ENCODE results near the gene CAVIN2. TPM values are rescaled to one million over a fixed set of nuclear protein-coding genes. Genes with fewer than 3 reads are reported as not detected.

Gene CAVIN2
- total and polyA plus RNA-seq, 11 donors = 35.2 to 149 (median 93.0) TPM

DNA sequence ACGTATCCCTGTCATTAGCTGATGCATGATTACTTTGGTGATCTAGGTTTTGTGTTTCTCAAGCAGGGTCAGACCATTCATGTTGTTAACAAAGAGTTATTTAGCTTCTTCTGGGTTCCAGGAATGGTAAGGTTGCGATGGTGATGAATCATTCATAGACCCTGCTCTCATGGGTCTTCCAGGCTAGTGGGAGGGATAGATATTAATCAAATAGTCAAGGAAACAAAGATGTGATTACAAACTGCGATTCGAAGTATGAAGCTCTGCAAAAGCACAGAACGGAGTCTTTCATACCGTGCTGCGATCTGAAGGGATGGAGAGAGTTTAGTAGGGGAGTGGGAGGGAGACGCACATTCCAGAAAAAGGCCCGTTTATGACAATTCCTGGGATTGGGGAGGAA, 42.1 kb downstream of the CAVIN2 start:
- DNase-seq (no peak), ATAC-seq (no peak)
- Histone ChIP-seq H3K4me3 (no peak overlapping the region), H3K4me1 (no peaks in the 10 kb centered on the region), H3K27me3 (no peaks in the 10 kb centered on the region), H3K9me3 (peaks cover 0 to 4% (median 0%) of the 10 kb centered on the region in 12 donors), H3K27ac (no peak overlapping the region), H3K36me3 (no peaks in the 10 kb centered on the region)
- TF ChIP-seq POLR2A (IDR thresholded peaks at IDR 0.05) = no peak
- TF ChIP-seq, protein P1, sequence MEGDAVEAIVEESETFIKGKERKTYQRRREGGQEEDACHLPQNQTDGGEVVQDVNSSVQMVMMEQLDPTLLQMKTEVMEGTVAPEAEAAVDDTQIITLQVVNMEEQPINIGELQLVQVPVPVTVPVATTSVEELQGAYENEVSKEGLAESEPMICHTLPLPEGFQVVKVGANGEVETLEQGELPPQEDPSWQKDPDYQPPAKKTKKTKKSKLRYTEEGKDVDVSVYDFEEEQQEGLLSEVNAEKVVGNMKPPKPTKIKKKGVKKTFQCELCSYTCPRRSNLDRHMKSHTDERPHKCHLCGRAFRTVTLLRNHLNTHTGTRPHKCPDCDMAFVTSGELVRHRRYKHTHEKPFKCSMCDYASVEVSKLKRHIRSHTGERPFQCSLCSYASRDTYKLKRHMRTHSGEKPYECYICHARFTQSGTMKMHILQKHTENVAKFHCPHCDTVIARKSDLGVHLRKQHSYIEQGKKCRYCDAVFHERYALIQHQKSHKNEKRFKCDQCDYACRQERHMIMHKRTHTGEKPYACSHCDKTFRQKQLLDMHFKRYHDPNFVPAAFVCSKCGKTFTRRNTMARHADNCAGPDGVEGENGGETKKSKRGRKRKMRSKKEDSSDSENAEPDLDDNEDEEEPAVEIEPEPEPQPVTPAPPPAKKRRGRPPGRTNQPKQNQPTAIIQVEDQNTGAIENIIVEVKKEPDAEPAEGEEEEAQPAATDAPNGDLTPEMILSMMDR (IDR thresholded peaks at IDR 0.05) = no peak
- 89 to 91% (median 91%) methylated on average over 9 of the region's 9 CpGs for WGBS, 4 donors
- intact Hi-C loops (cut with DNase I) = loop anchor here in 1 of 10 donors (10.0 kb wide), 1 partner anchor 240 kb away; no protein-coding TSS in a partner anchor

DNA sequence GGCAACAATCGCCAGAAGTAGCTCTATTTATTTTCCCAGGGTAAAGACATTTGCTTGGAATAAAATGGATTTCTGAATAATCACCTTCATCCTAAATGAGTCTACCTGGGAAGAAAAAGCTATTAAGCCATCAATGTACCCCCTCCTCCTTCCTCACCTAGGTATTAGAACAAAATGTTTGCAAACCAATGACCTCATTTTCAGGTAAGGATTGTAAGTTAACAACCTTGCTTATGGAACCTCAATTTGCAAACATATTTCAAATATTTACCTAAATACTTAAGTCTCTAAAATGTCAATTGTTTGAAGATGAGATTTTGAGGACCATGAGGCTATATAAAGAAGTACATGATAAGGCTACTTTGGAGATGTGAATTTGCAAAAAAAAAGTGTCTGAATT, 43.9 kb downstream of the CAVIN2 start:
- DNase-seq (no peak), ATAC-seq (no peak)
- TF ChIP-seq, protein P1 (IDR thresholded peaks at IDR 0.05) = no peak
- TF ChIP-seq POLR2A (IDR thresholded peaks at IDR 0.05) = no peak
- Histone ChIP-seq H3K9me3 (no peaks in the 10 kb centered on the region), H3K4me1 (no peaks in the 10 kb centered on the region), H3K4me3 (no peak overlapping the region), H3K27ac (no peak overlapping the region), H3K36me3 (no peaks in the 10 kb centered on the region), H3K27me3 (no peaks in the 10 kb centered on the region)
- intact Hi-C loops (cut with DNase I) = loop anchor here in 1 of 10 donors (10.0 kb wide), 1 partner anchor 238 kb away; no protein-coding TSS in a partner anchor
- 92 to 100% (median 94%) methylated on average over 1 of the region's 1 CpG for WGBS, 4 donors

DNA sequence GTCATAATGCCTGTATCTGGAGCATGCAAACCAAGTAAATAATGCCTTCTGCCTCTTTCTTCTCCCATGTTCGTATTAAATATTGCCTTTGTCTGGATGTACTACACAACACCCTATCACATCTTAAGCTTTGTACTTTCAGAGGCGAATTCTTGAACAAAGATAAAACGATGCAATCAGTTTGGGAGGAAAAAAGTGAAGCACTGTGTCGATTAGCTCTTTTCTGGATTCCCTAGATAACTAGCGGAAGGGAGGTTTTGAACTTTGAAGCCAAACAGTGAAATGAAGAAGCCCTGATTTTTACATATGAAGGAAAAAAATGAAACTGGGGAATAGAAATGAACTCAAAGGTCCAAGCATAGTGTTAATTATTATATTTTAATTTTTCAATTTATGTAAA, 44.7 kb downstream of the CAVIN2 start:
- TF ChIP-seq POLR2A (IDR thresholded peaks at IDR 0.05) = no peak
- TF ChIP-seq, protein P1 (IDR thresholded peaks at IDR 0.05) = no peak
- Histone ChIP-seq H3K27ac (no peak overlapping the region), H3K4me1 (no peaks in the 10 kb centered on the region), H3K36me3 (no peaks in the 10 kb centered on the region), H3K27me3 (no peaks in the 10 kb centered on the region), H3K4me3 (no peak overlapping the region), H3K9me3 (no peaks in the 10 kb centered on the region)
- intact Hi-C loops (cut with DNase I) = loop anchor here in 1 of 10 donors (10.0 kb wide), 1 partner anchor 237 kb away; no protein-coding TSS in a partner anchor
- no peak for DNase-seq
- 56 to 68% (median 63%) methylated on average over 5 of the region's 5 CpGs for WGBS, 4 donors
- ATAC-seq = no peak

DNA sequence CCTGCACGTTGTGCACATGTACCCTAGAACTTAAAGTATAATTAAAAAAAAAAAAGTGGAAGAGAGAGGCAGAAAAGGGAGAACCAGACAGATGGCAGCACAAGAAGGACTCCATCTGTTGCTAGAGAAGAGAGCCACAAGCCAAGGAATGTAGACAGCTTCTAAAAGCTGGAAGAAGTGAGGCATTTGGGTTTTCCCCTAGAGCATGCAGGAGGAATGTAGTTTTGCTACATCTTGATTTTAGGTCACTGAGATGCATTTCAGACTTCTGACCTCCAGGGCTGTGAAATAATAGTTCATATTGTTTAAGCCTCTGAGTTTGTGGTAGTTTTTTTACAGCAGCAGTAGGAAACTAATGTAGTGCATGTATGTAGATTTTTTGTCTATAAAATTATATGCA, 46.0 kb downstream of the CAVIN2 start:
- 92 to 100% (median 95%) methylated on average over 1 of the region's 1 CpG for WGBS, 4 donors
- Histone ChIP-seq H3K27me3 (no peaks in the 10 kb centered on the region), H3K4me1 (no peaks in the 10 kb centered on the region), H3K9me3 (no peaks in the 10 kb centered on the region), H3K4me3 (no peak overlapping the region), H3K36me3 (no peaks in the 10 kb centered on the region), H3K27ac (no peak overlapping the region)
- TF ChIP-seq, protein P1 (IDR thresholded peaks at IDR 0.05) = no peak
- TF ChIP-seq POLR2A (IDR thresholded peaks at IDR 0.05) = no peak
- DNase-seq = no peak
- intact Hi-C loops (cut with DNase I) = loop anchor here in 1 of 10 donors (10.0 kb wide), 1 partner anchor 236 kb away; no protein-coding TSS in a partner anchor
- no peak for ATAC-seq

Measured in heart left ventricle (tissue), 16 donors.